Duodenal mucosa (tissue), 2 donors: Measurements from ENCODE around the gene HOXB9.

Source experiments
- H3K27ac ChIP-seq: one replicate; pipeline ENCODE4 v1.7.0; 2013; ENCODE audit warnings: low read depth, low read length
- H3K27me3 ChIP-seq, 2 donors: one replicate each; pipeline ENCODE4 v1.7.0; 2013; ENCODE audit warnings: low read length in 2 of 2, control low read depth in 1 of 2; ENCODE audit not compliant: insufficient read depth in 2 of 2, control insufficient read depth in 1 of 2
- H3K36me3 ChIP-seq, 2 donors: one replicate each; pipeline ENCODE4 v1.7.0; 2013; ENCODE audit warnings: low read length in 2 of 2, control low read depth in 1 of 2; ENCODE audit not compliant: insufficient read depth in 2 of 2, control insufficient read depth in 1 of 2
- H3K4me1 ChIP-seq, 2 donors: one replicate each; pipeline ENCODE4 v1.7.0; 2013; ENCODE audit warnings: low read length in 2 of 2, control low read depth in 1 of 2; ENCODE audit not compliant: insufficient read depth in 2 of 2, control insufficient read depth in 1 of 2
- H3K4me3 ChIP-seq, 2 donors: one replicate each; pipeline ENCODE4 v1.7.0; 2013; ENCODE audit warnings: low read length in 2 of 2, low read depth in 1 of 2
- H3K9ac ChIP-seq, 2 donors: one replicate each; pipeline ENCODE4 v1.7.0; 2013; ENCODE audit warnings: low read length in 2 of 2, low read depth in 1 of 2
- H3K9me3 ChIP-seq, 2 donors: one replicate each; pipeline ENCODE4 v1.7.0; 2013; ENCODE audit warnings: low read length in 2 of 2, control low read depth in 1 of 2; ENCODE audit not compliant: control insufficient read depth in 1 of 2

The HOXB9 gene

GRCh38 chr17:48626245-48627117 is at the start of gene HOXB9:
Gene HOXB9 (minus strand): TSS chr17:48626358. CDS start chr17:48626269, 89 bp downstream.
- Histone ChIP-seq H3K27ac (no peak within 1 kb of the TSS), H3K27me3 (peaks cover 96 to 99% of the 10 kb centered on the region in 2 donors), H3K4me1 (peaks cover 9 to 14% of the 10 kb centered on the region in 2 donors), H3K9ac (no peak within 1 kb of the TSS), H3K36me3 (no peaks in the 10 kb centered on the region), H3K9me3 (no peaks in the 10 kb centered on the region), H3K4me3 (peak within 1 kb of the TSS; percentile 29 to 54)

- Histone ChIP-seq H3K4me3 (no peak overlapping the region), H3K27ac (no peak overlapping the region), H3K27me3 (peaks cover 10 to 18% of the 10 kb centered on the region in 2 donors), H3K4me1 (no peaks in the 10 kb centered on the region), H3K36me3 (no peaks in the 10 kb centered on the region), H3K9me3 (no peaks in the 10 kb centered on the region), H3K9ac (no peak overlapping the region)
Observed at GRCh38 chr17:48672340-48672739, 46.2 kb upstream of the HOXB9 start.

GRCh38 chr17:48671697-48672171 is 45.6 kb upstream of the HOXB9 start:
- Histone ChIP-seq H3K9ac (peak overlapping the region in 1 of 2 donors; percentile 0), H3K27ac (no peak overlapping the region), H3K4me3 (peak overlapping the region; percentile 48 to 69), H3K27me3 (peaks cover 11 to 15% of the 10 kb centered on the region in 2 donors), H3K9me3 (no peaks in the 10 kb centered on the region), H3K36me3 (no peaks in the 10 kb centered on the region), H3K4me1 (no peaks in the 10 kb centered on the region)

GRCh38 chr17:48663134-48663924 is 37.2 kb upstream of the HOXB9 start:
- no peaks in the 10 kb centered on the region for H3K36me3 ChIP-seq
- H3K9me3 ChIP-seq = no peaks in the 10 kb centered on the region
- H3K9ac ChIP-seq = no peak overlapping the region
- H3K27me3 ChIP-seq = peaks cover 0 to 3% of the 10 kb centered on the region in 2 donors
- H3K4me3 ChIP-seq = no peak overlapping the region
- no peaks in the 10 kb centered on the region for H3K4me1 ChIP-seq
- H3K27ac ChIP-seq = no peak overlapping the region

GRCh38 chr17:48655913-48656312 is 29.8 kb upstream of the HOXB9 start:
- H3K4me3 ChIP-seq = no peak overlapping the region
- no peaks in the 10 kb centered on the region for H3K27me3 ChIP-seq
- no peak overlapping the region for H3K9ac ChIP-seq
- no peak overlapping the region for H3K27ac ChIP-seq
- no peaks in the 10 kb centered on the region for H3K9me3 ChIP-seq
- H3K36me3 ChIP-seq = no peaks in the 10 kb centered on the region
- H3K4me1 ChIP-seq = no peaks in the 10 kb centered on the region

- H3K27me3 ChIP-seq = peaks cover 35 to 42% of the 10 kb centered on the region in 2 donors
Observed at GRCh38 chr17:48649741-48650140, 23.6 kb upstream of the HOXB9 start.

GRCh38 chr17:48647963-48648245 is 21.7 kb upstream of the HOXB9 start:
- Histone ChIP-seq H3K36me3 (no peaks in the 10 kb centered on the region), H3K9me3 (no peaks in the 10 kb centered on the region), H3K27ac (no peak overlapping the region), H3K27me3 (peaks cover 50 to 61% of the 10 kb centered on the region in 2 donors), H3K4me1 (peaks cover 0 to 12% of the 10 kb centered on the region in 2 donors), H3K9ac (no peak overlapping the region), H3K4me3 (peak overlapping the region; percentile 51 to 79)

More at GRCh38 chr17:48649741-48650140, 23.6 kb upstream of the HOXB9 start:
- peaks cover 0 to 12% of the 10 kb centered on the region in 2 donors for H3K4me1 ChIP-seq
- no peaks in the 10 kb centered on the region for H3K36me3 ChIP-seq
- H3K27ac ChIP-seq = no peak overlapping the region
- no peaks in the 10 kb centered on the region for H3K9me3 ChIP-seq
- H3K4me3 ChIP-seq = no peak overlapping the region
- H3K9ac ChIP-seq = no peak overlapping the region

- H3K36me3 ChIP-seq = no peaks in the 10 kb centered on the region
- H3K27ac ChIP-seq = no peak overlapping the region
- peak overlapping the region; percentile 11 to 47 for H3K9ac ChIP-seq
- no peaks in the 10 kb centered on the region for H3K9me3 ChIP-seq
- peaks cover 0 to 12% of the 10 kb centered on the region in 2 donors for H3K4me1 ChIP-seq
- peaks cover 56 to 66% of the 10 kb centered on the region in 2 donors for H3K27me3 ChIP-seq
- peak overlapping the region; percentile 51 to 79 for H3K4me3 ChIP-seq
Observed at GRCh38 chr17:48647103-48647962, 21.2 kb upstream of the HOXB9 start.

GRCh38 chr17:48646183-48647102 is 20.3 kb upstream of the HOXB9 start:
- H3K27ac ChIP-seq = no peak overlapping the region
- H3K36me3 ChIP-seq = no peaks in the 10 kb centered on the region
- no peak overlapping the region for H3K9ac ChIP-seq
- no peaks in the 10 kb centered on the region for H3K9me3 ChIP-seq
- peak overlapping the region in 1 of 2 donors; percentile 51 for H3K4me3 ChIP-seq
- peaks cover 65 to 75% of the 10 kb centered on the region in 2 donors for H3K27me3 ChIP-seq
- H3K4me1 ChIP-seq = peaks cover 0 to 12% of the 10 kb centered on the region in 2 donors
